UCSD-AML1 (cell line): ENCODE measurements around the gene TMEM40.
"Not testable (repeated sequence)": the region's sequence is repeated elsewhere in the genome, so short reads cannot be mapped to it uniquely, and the experiment has no call there.

Experiments used
- DNase-seq: peaks from one replicate; lab custom pipeline; 2025; ENCODE audit not compliant: unreplicated experiment; lab: John Stamatoyannopoulos, UW

The TMEM40 gene

GRCh38 chr3:12719984-12720898, 38.8 kb downstream of the TMEM40 start:
- peak; percentile 44 for DNase-seq

GRCh38 chr3:12719541-12719940, 39.5 kb downstream of the TMEM40 start:
- no peak for DNase-seq

GRCh38 chr3:12716605-12717151, 42.4 kb downstream of the TMEM40 start:
- DNase-seq = no peak

GRCh38 chr3:12714278-12714677, 44.8 kb downstream of the TMEM40 start:
- DNase-seq = no peak

- no peak for DNase-seq
These were observed 49.0 kb downstream of the TMEM40 start for GRCh38 chr3:12710062-12710461.

- DNase-seq = no peak
These were observed 49.7 kb downstream of the TMEM40 start for GRCh38 chr3:12709334-12709733.

GRCh38 chr3:12708584-12709192, 50.4 kb downstream of the TMEM40 start:
- no peak for DNase-seq

GRCh38 chr3:12707449-12707848, 51.6 kb downstream of the TMEM40 start:
- no peak for DNase-seq

GRCh38 chr3:12706504-12707253, 52.4 kb downstream of the TMEM40 start:
- DNase-seq = peak; percentile 52

GRCh38 chr3:12705981-12706380, 53.1 kb downstream of the TMEM40 start:
- no peak for DNase-seq

GRCh38 chr3:12705374-12705926, 53.6 kb downstream of the TMEM40 start:
- no peak for DNase-seq

- DNase-seq = no peak
These were observed 56.6 kb downstream of the TMEM40 start for GRCh38 chr3:12702501-12702900.

GRCh38 chr3:12701601-12702000, 57.5 kb downstream of the TMEM40 start:
- not testable (repeated sequence) for DNase-seq

- DNase-seq = no peak
These were observed 58.3 kb downstream of the TMEM40 start for GRCh38 chr3:12700800-12701199.

GRCh38 chr3:12695916-12696315, 63.1 kb downstream of the TMEM40 start:
- no peak for DNase-seq

- DNase-seq = no peak
These were observed 63.9 kb downstream of the TMEM40 start for GRCh38 chr3:12695112-12695511.

GRCh38 chr3:12692444-12692843, 66.6 kb downstream of the TMEM40 start:
- no peak for DNase-seq

GRCh38 chr3:12689997-12690711, 68.9 kb downstream of the TMEM40 start:
- no peak for DNase-seq

GRCh38 chr3:12687948-12688347, 71.1 kb downstream of the TMEM40 start:
- DNase-seq = no peak

GRCh38 chr3:12686096-12686495, 73.0 kb downstream of the TMEM40 start:
- no peak for DNase-seq
